Epithelial cell of prostate (primary cell): Measurements from ENCODE around the gene TES.
"Not testable (repeated sequence)": the region's sequence is repeated elsewhere in the genome, so short reads cannot be mapped to it uniquely, and the experiment has no call there.

Experiments
- DNase-seq: peaks from one replicate; pipeline ENCODE4 v3.0.0-alpha.2; 2011; ENCODE audit warnings: low read depth, low spot score
- H3K27ac ChIP-seq: fragments of 450-650 bp; 2 replicates; pipeline ENCODE4 v1.5.1; 2017; ENCODE audit warnings: mild to moderate bottlenecking

TES gene

DNA sequence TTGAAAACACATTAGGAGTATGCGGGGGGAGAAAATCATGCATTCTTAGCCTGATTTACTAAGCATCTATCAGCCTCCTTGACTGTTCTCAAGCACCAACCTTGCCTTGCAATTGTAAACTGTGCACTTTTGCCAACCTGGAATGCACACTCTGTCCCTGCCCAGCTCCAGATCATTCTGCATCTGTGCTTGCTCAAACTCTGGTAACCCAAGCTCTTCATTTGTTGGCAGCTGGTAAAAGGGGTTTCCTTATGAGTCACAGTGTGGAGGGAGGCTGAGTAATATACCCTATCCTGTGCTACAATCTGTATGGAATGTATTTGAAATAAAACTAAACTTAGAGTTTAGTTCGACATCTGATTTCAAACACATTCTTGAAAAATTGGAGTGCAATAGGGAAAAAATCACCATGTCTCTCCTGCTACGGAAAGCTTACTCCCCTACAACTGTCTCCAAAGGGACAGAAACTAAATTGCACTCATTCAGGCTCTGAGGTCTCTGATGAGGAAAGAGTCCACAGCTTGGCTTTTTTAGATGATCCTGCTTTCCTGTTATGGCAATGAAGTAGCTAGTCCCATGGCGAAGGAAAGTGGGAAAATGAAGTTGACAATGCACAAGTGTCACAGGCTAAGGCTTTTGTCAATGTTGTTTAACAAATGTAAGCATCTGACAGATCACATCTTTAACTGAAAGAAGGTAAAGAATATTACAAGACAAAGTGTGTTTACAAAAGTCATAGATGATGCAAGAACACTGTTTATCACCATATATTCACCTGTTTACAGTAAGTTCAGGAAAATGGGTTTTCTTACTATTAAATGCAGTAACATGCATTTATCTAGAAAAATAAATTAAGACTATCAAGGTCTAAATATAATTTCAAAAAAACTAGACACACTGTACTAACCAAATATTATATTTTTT, 61.9 kb downstream of the TES start:
- peak overlapping the region; percentile 94 for H3K27ac ChIP-seq
- DNase-seq = peak; percentile 75

- peak overlapping the region; percentile 94 for H3K27ac ChIP-seq
- no peak for DNase-seq
Observed at GRCh38 chr7:116273283-116273917, 63.1 kb downstream of the TES start.

DNA sequence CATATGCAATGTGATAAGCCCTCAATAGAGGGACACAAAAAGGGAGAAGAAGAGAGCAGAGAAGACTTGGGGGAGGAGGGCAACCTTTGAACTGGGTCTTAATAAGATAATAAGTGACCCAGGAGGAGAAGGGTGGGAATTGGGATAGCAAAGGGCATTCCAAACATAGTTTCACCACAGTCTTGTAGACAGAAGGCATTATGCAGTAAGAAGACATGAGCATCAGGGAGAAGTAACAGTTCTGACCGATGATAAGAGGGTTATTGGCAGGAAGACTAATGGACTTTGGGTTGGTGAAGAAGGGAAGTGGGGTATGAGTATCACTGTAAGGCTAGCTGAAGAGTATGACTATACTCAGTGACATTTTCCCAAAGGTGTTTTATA, 63.6 kb downstream of the TES start:
- no peak for DNase-seq
- peak overlapping the region; percentile 94 for H3K27ac ChIP-seq

DNA sequence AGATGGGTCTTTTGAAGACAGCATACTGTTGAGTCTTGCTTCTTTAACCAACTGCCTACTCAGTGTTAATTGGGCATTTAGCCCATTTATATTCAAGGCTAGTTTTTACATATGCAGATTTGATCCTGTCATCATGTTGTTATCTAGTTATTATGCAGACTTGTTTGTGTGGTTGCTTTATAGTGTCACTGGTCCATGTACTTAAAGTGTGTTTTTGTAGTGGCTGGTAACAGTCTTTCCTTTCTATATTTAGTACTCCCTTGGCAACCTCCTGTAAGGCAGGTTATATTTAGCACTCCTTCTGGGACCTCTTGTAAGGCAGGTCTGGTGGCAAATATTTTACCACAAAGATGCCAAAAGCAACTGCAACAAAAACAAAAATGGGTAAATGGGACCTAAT, 66.7 kb downstream of the TES start:
- no peak for DNase-seq
- H3K27ac ChIP-seq = no peak overlapping the region

DNA sequence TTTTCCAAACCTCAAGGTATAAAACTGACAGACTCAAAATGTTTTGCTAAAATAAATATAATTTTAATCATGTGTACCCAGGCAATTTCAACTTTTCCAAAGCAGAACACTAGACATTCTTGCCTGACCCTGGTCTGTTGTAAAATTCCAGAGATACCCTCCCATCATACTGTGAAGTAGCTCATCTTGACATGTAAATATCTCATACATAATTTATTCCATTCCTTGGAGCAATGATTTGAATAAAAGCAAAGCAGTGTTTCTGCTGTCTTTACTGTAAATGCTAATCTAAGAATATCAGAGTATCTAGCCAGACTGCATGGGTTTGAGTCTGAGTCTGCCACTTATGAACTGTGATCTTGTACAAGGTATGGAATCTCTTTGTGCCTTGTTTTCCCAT, 68.9 kb downstream of the TES start:
- no peak overlapping the region for H3K27ac ChIP-seq
- no peak for DNase-seq

DNA sequence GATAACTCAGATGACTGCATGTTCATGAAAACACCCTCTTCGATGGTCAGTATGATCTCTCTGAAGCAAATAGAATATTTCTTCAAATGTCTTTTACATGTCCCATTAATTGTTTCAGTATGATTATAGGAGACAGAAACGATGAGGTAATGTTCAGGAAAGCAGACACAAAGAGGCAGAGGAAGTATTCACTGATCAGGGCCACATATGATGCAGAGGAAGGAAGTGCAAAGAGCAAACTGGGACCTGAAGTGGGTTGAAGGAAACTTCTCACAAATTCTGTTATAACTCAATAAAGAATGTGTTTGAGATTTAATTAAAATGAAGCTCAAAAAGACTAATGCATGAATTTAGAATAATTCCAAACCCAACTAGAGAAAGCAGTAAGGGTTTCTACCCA, 70.5 kb downstream of the TES start:
- no peak overlapping the region for H3K27ac ChIP-seq
- DNase-seq = no peak

DNA sequence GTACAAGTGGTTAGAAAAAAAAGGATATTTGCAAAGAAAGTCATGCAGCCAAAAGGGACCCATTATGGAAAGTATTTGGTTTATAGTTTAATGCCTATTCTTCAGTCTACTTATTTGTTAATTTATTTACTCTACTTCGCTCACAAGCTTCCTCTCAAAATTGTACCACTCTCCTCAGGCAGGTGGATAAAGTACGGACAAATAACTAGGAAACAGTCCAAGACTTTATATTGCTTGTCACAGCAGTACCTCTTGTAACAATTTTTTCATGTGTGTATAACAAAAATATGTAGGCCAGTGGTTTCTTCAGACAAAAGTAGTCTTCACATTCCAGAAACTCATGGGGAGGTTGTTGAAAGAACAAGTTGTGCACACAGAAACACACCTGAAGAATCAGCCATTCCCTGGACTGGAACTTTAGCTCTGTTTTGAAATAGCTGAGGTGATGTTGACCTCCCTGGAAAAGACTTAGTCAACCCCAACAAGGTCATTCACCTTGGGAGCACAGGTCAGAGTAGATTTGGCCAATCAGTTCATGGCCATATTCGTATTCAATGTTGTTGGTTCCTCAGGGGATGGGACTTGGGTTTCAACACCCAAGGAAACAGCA, 73.4 kb downstream of the TES start:
- H3K27ac ChIP-seq = peak overlapping the region; percentile 75
- no peak for DNase-seq

DNA sequence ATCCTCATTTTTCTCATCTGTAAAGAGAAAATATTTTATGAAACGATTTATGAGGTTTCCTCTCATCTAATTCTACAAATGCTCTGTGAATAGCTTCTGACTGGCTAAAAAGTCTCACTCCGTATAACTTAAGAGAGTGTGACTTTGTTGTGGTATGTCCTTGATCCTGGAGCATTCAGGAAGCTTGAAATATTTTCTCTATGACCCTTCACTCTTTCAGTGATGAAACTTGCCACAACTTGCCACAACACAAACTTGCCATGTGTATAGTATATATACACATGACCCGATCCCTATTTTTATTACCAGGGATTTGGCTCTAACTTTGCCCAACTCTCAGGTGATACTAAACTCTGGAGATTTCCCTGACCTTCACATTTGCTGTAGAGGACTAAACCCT, 74.1 kb downstream of the TES start:
- no peak for DNase-seq
- H3K27ac ChIP-seq = peak overlapping the region; percentile 75

DNA sequence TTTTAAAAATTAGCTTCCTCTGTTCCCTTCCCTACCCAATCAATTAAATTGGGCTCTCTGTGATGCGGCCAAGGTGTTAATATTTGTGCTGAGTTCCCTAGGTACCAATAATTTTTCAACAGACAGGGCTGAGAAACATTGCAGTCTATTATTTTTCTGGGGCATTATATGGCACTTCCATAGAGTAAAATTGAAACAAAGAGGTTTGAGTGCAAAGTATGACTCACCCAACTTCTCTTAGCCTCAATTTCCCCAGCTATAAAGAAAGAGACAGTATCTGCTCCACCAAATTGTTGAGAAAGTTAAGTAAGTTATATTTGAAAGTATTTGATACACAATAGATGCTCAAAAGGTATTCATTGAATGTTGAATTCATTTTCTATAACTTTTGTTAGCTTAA, 74.9 kb downstream of the TES start:
- DNase-seq = no peak
- H3K27ac ChIP-seq = peak overlapping the region; percentile 75

- no peak for DNase-seq
Observed at GRCh38 chr7:116290740-116291139, 80.4 kb downstream of the TES start.

GRCh38 chr7:116291937-116292336, 81.6 kb downstream of the TES start:
- DNase-seq = no peak
- no peak overlapping the region for H3K27ac ChIP-seq

More at GRCh38 chr7:116290740-116291139, 80.4 kb downstream of the TES start:
- H3K27ac ChIP-seq = no peak overlapping the region

GRCh38 chr7:116292381-116292780, 82.0 kb downstream of the TES start:
- no peak overlapping the region for H3K27ac ChIP-seq
- no peak for DNase-seq

DNA sequence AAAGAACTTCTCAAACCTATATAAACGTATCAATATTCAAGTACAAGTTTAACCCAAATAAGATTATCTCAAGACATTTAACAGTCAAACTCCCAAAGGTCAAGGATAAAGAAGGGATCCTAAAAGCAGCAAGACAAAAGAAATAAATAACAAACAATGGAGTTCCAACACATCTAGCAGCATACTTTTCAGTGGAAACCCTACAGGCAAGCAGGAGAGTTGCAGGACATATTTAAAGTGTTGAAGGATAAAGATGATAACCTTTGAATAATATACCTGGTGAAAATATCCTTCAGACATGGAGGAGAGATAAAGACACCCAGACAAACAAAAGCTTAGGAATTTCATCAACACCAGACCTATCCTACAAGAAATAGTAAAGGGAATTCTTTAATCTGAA, 82.8 kb downstream of the TES start:
- no peak overlapping the region for H3K27ac ChIP-seq
- no peak for DNase-seq

- no peak for DNase-seq
- no peak overlapping the region for H3K27ac ChIP-seq
Observed at GRCh38 chr7:116293633-116294032, 83.3 kb downstream of the TES start.

DNA sequence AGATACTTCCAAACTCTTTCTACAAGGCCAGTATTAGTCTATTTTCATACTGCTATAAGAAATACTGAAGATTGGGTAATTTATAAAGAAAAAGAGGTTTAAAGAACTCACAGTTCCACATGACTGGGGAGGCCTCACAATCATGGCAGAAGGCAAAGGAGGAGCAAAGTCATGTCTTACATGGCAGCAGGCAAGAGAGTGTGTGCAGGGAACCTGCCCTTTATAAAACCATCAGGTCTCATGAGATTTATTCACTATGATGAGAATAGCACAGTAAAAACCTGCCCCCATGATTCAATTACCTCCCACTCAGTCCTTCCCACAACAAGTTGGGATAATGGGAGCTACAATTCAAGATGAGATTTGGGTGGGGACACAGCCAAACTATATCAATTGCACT, 85.6 kb downstream of the TES start:
- not testable (repeated sequence) for DNase-seq, H3K27ac ChIP-seq

GRCh38 chr7:116298055-116298454, 87.7 kb downstream of the TES start:
- DNase-seq = no peak
- no peak overlapping the region for H3K27ac ChIP-seq

DNA sequence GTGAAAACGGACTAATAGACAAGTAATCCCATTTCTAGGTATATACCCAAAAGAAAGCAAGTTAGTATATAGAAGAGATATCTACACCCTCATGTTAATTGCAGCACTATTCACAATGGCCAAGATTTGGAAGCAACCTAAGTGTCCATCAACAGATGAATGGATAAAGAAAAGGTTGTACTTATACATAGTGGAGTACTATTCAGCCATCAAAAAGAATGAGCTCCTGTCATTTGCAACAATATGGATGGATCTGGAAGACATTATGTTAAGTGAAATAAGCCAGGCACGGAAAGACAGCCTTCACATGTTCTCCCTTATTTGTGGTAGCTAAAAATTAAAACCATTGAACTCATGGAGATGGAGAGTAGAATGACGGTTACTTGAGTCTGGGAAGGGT, 88.2 kb downstream of the TES start:
- DNase-seq = no peak
- H3K27ac ChIP-seq = no peak overlapping the region

DNA sequence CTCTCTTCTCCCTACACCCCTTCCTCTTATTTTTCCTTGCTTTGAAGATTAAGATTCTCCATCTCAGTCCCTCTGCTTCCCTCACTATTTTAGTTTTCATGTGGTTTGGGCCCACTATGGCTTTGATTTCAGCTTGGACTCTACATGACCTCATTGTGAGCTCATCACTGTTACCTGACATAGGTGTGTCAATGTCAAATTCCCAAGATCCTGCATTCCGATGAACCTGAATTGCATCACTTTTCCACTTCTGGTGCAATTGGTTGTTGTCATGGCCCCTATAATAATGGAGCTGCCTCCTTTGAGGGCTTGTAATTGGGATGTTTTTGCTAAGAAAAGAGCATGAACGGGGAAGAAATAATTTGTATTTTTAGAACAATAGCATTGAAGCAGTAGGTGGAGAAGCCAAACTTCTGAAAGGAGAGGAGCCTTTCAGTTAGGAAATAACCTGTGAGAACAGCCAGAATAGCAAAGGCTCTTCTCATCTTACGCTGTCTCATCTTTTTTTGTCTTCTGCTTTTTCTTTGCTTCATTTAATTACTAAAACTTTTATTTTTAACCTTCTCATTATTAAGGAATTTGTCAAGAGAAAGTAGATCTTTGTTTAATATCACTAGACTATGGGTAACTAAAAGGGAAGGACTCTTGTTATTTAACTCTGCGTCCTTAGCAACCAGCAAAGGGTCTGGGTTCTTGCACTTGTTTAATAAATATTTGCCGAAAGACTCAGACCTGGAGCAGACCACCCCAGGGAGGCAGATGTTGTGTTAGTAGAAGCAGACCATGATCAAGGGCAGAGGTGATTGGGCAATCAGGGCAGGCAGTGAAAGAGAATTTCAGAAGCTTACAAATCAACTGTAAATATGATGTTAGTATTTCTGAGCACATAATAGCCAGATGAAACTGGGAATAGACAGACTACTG, 95.4 kb downstream of the TES start:
- no peak overlapping the region for H3K27ac ChIP-seq
- no peak for DNase-seq

DNA sequence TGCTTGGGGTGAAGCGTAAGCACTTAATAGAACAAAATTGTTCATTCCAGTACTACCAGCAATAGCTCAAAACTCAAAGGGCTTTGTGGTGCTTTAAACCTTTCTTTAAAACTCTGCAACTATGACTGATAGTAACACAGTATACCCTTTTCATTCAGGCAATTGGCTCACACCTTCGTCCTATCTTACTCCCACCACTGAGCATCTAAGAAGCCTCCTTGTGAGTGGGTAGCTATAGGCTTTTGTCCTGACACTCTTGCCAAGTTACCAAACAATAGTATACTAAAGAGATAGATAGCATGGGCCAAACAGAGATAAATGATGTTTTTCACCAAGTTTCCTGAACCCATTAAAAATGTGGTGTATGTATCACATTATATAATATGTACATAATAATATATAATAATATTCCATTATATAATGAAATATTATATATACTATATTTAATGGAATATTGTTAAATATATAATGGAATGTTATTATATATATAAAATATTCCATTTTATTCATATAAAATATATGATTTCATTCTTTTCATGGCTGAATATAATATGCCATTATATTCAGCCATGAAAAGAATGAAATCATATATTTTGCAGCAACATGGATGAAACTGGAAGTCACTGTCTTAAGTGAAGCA, 96.2 kb downstream of the TES start:
- H3K27ac ChIP-seq = no peak overlapping the region
- no peak for DNase-seq

DNA sequence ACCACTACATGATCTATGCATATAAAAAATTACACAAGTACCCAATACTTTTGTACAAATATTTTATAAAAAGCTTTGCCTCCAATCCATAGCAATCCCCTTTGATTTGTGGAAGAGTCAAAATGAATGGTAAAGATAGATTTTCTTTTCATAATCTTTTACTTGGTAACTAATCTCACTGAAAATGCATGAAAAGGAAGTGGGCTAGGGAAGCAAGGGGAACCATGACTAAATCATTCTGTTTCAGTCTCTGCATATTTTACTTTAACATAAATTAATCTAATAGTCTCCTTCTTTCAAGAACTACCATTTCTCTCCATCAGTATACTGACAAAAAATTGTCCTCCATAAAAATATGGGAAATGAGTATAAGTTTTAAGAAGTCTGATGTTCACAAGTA, 96.9 kb downstream of the TES start:
- DNase-seq = no peak
- H3K27ac ChIP-seq = no peak overlapping the region
